RPMI7951 (cell line): ENCODE measurements around the gene CLEC16A. TPM values are rescaled to one million over a fixed set of nuclear protein-coding genes. Genes with fewer than 3 reads are reported as not detected.
A peak's percentile ranks its signal among the peaks of the same experiment; 100 is the strongest.
"Not testable (repeated sequence)": the region's sequence is repeated elsewhere in the genome, so short reads cannot be mapped to it uniquely, and the experiment has no call there.

Experiments
- DNase-seq: peaks from one replicate; pipeline ENCODE4 v3.0.0-alpha.2; 2012; ENCODE audit warnings: low read depth
- total RNA-seq: library from RNA; depleted of rRNA; stranded (reverse); fragments of >200 nt; shearing (Covaris generic); gene quantifications from 2 replicates; pipeline ENCODE4 v1.2.3, GENCODE V29; 2014

Gene CLEC16A
- total RNA-seq, 1 experiment from 2014 or later, result 8.8 TPM

DNA sequence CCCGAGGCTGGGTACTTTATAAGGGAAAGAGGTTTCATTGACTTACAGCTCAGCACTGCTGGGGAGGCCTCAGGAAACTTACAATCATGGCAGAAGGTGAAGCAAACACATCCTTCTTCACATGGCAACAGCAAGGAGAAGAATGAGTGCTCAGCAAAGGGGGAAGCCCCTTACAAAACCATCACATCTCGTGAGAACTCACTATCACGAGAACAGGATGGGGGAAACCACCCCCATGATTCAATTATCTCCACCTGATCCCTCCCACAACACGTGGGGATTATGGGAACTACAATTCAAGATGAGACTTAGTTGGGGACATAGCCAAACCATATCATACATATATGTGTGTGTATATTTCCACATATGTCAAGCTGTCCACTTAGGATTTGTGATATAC, 22.2 kb downstream of the CLEC16A start:
- not testable (repeated sequence) for DNase-seq

DNA sequence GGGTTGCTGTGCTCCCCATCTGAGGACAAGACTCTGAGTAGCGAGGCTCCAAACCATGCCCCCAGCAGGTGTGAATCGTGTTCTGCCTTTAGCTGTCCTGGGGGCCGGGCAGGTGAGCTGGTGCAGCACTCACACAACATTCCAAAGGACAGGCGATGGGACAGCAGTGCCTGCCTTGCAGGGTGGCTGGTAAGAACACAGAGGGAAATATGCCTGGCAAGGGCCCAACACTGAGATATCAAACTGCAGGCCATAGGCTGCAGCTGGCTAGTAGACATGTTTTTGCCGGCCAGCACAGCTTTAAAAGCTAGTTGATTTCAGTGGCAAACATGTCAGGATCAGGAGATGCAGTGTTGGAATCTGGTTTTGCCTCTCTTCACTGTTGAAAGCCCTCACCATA, 23.6 kb downstream of the CLEC16A start:
- DNase-seq, result no peak

DNA sequence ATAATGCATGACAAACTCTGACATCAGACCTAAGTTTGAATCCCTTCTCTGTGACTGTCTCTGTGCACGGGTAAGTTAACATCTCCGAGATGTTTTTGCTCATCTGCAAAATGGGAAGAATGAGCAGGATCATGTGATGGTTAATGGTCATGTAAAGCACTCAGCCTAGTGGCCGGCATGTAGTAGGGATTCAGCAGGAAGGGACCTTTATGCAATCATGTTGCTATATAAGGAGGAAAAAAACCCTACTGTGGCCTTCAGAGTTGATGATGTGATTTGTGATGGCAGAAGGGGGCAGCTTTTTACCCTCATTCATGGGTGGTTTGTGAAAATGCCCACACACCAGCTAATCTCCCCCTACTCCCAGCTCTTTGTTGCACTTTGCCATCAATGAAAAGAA, 24.1 kb downstream of the CLEC16A start:
- no peak for DNase-seq

GRCh38 chr16:10969615-10970014, 25.3 kb downstream of the CLEC16A start:
- DNase-seq, result no peak

- DNase-seq, result no peak
Observed at GRCh38 chr16:10970065-10970464, 25.7 kb downstream of the CLEC16A start.

DNA sequence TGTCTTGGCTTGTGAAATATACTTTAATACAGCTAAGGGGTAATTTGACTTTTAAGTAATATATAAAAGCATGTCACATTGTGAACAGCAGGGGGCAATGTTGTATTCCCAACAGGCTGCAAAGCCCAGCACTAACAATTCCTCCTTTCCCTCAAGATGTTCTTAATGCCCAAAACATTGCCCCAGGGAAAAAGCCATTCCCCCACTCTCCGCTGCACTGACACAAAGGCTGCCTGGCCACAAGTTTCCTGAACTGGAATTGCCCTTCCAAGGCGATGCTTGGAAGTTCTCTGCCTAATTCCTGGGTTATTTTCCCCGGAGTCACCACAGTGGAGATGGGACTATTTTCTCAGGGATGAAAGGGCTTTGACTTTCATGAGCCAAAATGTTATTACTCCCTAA, 27.2 kb downstream of the CLEC16A start:
- peak; percentile 96 for DNase-seq

DNA sequence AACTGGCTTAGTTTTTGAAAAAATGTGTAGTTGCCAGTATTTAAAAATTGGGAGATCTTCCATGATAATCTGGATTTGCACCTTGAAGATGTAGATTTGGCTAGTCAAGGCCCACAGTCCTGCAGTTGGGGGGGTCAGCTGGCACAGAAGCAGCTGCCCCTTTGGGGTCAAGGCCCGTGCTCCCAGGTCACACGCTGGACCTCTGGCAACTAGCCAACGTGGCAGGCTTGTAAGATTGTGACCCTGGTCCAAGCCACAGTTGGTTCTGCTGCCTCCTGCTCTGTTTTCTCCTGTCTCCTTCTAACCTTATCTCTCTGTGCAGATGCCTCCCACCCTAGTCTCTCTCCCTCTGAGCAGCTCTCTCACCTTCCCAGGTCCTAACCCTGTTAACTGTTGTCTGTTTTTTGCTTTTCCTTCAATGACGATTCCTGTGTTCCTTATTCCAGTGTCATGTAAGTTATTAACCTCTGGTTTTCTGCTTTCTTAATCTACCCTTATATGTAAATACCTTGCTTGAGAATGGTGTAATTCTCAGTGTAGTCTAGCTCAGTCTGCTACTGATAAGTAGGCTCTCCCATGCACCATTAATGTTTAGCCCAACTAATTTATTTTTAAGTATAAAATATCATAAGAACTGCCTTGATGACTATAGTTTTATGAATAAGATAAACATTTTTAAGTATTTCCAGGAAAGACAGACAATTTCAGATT, 27.9 kb downstream of the CLEC16A start:
- no peak for DNase-seq

DNA sequence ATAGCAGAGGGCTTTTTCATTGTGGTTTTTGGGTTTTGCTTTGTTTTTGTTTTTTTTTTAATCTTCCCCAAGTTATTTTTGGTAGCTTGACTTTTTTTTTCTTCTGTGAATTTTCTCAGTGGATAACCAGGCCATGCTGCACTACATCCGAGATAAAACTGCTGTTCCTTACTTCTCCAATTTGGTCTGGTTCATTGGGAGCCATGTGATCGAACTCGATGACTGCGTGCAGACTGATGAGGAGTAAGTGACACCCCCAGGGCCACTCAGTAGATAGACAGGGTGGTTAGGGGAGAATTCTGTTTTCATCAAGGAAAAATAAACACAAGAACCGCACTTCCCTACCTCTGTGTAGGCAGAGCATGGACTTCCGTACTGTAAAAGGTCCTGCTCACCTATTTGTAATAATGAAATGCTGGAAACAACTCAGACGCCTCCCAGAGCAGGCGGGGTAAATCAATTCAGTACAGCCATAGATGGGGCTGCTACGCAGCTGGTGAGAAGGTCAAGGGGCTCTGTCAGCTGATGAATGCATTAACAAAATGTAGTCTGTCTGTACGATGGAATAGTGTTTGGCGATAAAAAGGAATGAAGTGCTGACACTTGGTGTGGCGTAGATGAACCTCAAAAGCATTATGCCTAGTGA, 28.6 kb downstream of the CLEC16A start:
- DNase-seq, result no peak

DNA sequence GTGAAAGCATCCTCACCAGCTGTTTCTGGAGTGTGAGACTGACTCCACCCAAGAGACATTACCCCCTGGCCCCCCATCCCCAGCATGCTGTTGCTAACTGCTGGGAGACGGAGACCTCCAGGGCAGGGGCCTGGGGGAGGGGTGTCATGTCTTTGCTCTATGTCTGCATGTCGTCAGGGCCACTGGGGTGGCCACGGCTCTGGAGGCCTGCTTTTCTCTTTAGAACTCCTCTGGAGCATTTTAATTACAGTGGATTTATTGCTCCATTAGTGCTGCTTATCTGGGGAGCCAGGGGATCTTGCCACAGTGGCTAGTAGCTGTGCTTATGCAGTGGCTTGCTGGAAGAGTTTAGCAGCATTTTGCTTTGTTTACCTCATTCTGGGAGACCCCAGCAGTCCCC, 32.3 kb downstream of the CLEC16A start:
- no peak for DNase-seq

DNA sequence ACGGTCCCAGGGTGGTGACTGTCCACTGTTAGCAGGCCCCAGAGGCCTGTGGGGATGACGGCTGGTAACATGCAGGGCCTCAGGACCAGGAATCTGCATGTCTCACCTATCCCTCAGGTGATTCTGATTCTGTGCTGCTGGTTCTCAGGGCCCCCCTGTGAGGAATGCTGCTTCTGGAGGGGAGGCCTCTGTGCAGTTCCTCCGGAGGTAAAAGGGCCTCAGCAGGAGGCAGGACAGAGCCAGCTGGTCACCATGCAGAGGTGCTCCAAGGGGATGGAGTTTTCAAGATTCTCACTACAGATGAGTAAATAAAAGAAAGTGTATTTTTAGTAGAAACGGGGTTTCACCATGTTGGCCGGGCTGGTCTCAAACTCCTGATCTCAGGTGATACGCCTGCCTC, 33.8 kb downstream of the CLEC16A start:
- DNase-seq, result no peak

GRCh38 chr16:10978871-10979446, 34.6 kb downstream of the CLEC16A start:
- DNase-seq, result no peak

- DNase-seq, result no peak
Observed at GRCh38 chr16:10979717-10980601, 35.6 kb downstream of the CLEC16A start.

DNA sequence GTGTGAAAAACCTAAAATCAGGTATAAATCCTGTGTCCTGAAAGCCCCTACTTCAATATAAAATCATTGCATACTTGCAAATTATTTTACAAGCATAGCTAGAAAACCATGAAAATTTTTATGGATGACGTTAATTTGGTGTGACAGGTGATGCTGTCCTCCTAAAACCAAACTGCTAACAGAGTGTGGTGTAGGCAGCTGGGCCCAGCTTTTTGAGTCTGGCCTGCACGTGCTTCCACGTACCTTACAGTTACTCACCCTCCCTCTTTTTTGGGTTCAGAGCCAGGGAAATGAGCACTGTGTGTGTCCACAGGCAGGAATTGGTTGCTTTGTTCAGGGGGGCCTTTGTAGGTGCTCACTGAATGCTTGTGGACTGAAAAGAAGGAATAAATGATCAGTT, 36.4 kb downstream of the CLEC16A start:
- DNase-seq, result no peak

DNA sequence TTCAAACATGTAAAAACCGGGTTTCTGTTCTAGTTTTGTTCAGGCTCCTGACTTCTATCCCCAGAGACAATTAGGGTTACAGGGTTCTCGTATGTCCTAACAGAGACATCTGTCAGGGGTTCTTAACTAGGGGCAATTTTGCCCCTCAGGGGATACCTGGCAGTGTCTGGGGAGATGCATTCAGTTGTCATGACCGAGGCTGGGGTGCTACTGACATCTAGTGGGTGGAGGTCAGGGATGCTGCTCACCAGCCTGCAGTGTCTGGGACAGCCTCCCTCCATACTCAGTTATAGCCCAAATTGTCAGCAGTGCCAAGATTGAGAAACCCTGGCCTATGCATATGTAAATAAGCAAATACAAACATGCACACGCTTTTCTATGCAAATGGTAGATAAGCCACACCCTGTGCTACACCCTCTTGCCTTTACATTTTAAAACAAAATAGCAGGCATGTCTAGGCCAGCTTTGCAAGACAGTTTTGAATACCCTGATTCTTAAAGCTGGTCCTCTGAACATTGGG, 37.4 kb downstream of the CLEC16A start:
- DNase-seq, result no peak

- no peak for DNase-seq
Observed at GRCh38 chr16:10982465-10983150, 38.2 kb downstream of the CLEC16A start.

DNA sequence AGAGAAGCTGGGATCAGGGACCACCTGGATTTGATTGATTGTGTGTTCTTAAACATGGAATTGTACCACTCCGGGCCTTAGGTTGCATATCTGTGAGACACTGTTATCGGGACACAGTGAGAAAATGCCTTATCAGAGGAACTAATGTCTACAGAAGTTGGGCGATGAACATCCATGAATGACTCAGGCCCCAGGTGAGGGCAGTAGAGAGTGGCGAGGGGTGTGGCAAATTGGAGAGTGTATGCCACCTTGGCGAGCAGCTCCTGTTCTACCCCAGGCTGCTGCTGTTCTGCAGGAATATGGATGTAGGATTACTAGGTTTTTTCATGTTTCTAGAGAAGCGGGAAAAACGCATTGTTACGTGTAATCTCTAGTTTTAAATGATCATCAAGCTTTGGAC, 38.8 kb downstream of the CLEC16A start:
- no peak for DNase-seq

- DNase-seq, result peak; percentile 88
Observed at GRCh38 chr16:10984509-10984908, 40.1 kb downstream of the CLEC16A start.

GRCh38 chr16:10987361-10988163, 43.2 kb downstream of the CLEC16A start:
- DNase-seq, result no peak

GRCh38 chr16:10988164-10988803, 43.9 kb downstream of the CLEC16A start:
- no peak for DNase-seq

DNA sequence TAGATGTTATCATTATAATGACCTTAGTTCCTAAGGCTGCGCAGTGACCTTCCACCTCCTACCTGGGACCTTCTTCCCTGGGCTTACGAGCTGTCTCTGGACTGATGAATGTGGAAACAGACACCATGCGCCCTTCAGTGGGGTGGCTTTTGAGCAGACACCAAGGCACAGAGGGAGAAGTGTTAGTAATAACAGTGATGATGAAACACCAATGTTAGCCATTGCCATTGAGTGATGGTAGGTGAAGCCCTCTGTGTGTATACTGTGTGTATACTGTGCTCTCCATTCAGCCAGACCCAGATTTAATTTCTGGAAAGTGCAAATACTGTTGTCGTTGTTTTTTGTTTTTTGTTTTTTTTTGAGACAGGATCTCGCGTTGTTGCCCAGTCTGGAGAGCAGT, 44.5 kb downstream of the CLEC16A start:
- no peak for DNase-seq
